K562 (cell line): Measurements from ENCODE around the gene MBP. TPM values are rescaled to one million over a fixed set of nuclear protein-coding genes. Genes with fewer than 3 reads are reported as not detected.

Source experiments
- ATAC-seq: fragments of 200-7000 bp; cut with Tn5 transposase; 3 replicates; pipeline ENCODE4 v1.9.1; 2020; ENCODE audit warnings: moderate library complexity
- BruUV-seq: library from RNA; stranded (reverse); fragments of 400-500 nt; replicated peaks from 2 replicates; lab custom pipeline; 2021; lab: Mats Ljungman, UMichigan
- CTCF ChIA-PET: fragments of 300-600 bp; formaldehyde crosslinking; extraction: SDS; loops from one replicate; lab custom pipeline; 2021; ENCODE audit warnings: low intra/inter-chr PET ratio; lab: Yijun Ruan, JAX
- POLR2A ChIA-PET: fragments of 300-600, 350-650 bp; sonication (Branson Sonifier 250); formaldehyde crosslinking; extraction: SDS; loops from one replicate; lab custom pipeline; 2021; ENCODE audit warnings: antibody characterized with exemption, inconsistent platforms; lab: Yijun Ruan, JAX
- DNase-seq, 4 experiments: peaks; one replicate each; pipeline versions ENCODE4 v3.0.0 to v3.0.0-alpha.2; 2011 to 2018; ENCODE audit warnings: low spot score in 3 of 4, mixed read lengths in 3 of 4; ENCODE audit errors: extremely low read depth in 1 of 4
- FAIRE-seq: peaks from 2 replicates; lab custom pipeline; 2011; peaks lifted over from hg19 to GRCh38; lab: Jason Lieb, UNC
- H2AFZ ChIP-seq: 2 replicates; pipeline ENCODE4 v1.6.0; 2011; ENCODE audit warnings: low read depth, low read length, control low read depth, inconsistent platforms
- H3K27ac ChIP-seq: fragments of 200-600 bp; 3 replicates; pipeline ENCODE4 v1.8.0; 2011; ENCODE audit warnings: low read depth, mild to moderate bottlenecking, control low read depth, inconsistent platforms, low read length, moderate library complexity, mixed read lengths; ENCODE audit errors: extremely low read depth
- H3K27me3 ChIP-seq, 2 experiments: fragments of 300-600 bp in 1 of 2; 2 replicates in 1 of 2; 3 replicates in 1 of 2; pipeline versions ENCODE4 v1.6.0 to v1.8.0; 2011; ENCODE audit warnings: inconsistent platforms in 2 of 2, low read length in 2 of 2, mild to moderate bottlenecking in 1 of 2, mixed read lengths in 1 of 2, moderate library complexity in 1 of 2; ENCODE audit not compliant: control insufficient read depth in 2 of 2, insufficient read depth in 2 of 2
- H3K36me3 ChIP-seq: fragments of 300-600 bp; 3 replicates; pipeline ENCODE4 v1.8.0; 2011; ENCODE audit warnings: mild to moderate bottlenecking, low read length, inconsistent platforms; ENCODE audit not compliant: control insufficient read depth, insufficient read depth
- H3K4me1 ChIP-seq, 2 experiments: fragments of 200-600 bp in 1 of 2; replicated peaks in 1 of 2; 2 replicates in 1 of 2; 3 replicates in 1 of 2; pipeline versions ENCODE4 v1.5.1 to v1.8.0; 2011; ENCODE audit warnings: inconsistent platforms in 2 of 2, low read length in 2 of 2, mild to moderate bottlenecking in 1 of 2, mixed read lengths in 1 of 2, moderate library complexity in 1 of 2; ENCODE audit not compliant: control insufficient read depth in 2 of 2, insufficient read depth in 2 of 2
- H3K4me2 ChIP-seq: 2 replicates; pipeline ENCODE4 v1.6.1; 2011; ENCODE audit warnings: low read length, control low read depth, inconsistent platforms, mixed read lengths; ENCODE audit not compliant: insufficient read depth
- H3K4me3 ChIP-seq: fragments of 200-600 bp; sonication (generic), shearing (Covaris generic); 2 replicates; pipeline ENCODE4 v1.5.1; 2016; ENCODE audit warnings: control low read depth, inconsistent platforms
- H3K79me2 ChIP-seq: fragments of 200-600 bp; 3 replicates; pipeline ENCODE4 v1.8.0; 2011; ENCODE audit warnings: low read length, inconsistent platforms; ENCODE audit not compliant: control insufficient read depth, insufficient read depth
- H3K9ac ChIP-seq, 2 experiments: 2 replicates each; pipeline versions ENCODE4 v1.6.0 to v1.6.1; 2011; ENCODE audit warnings: low read depth in 2 of 2, low read length in 2 of 2, control low read depth in 1 of 2, inconsistent platforms in 1 of 2, mild to moderate bottlenecking in 1 of 2, mixed read lengths in 1 of 2; ENCODE audit not compliant: insufficient read depth in 1 of 2
- H3K9me1 ChIP-seq: one replicate; pipeline ENCODE4 v1.6.0; 2011; ENCODE audit warnings: inconsistent platforms, mild to moderate bottlenecking, low read length, moderate library complexity; ENCODE audit not compliant: control insufficient read depth, insufficient read depth
- H3K9me3 ChIP-seq: replicated peaks from 2 replicates; pipeline ENCODE4 v1.5.1; 2011; ENCODE audit warnings: low read depth, low read length, inconsistent platforms; ENCODE audit not compliant: control insufficient read depth, insufficient read depth
- H4K20me1 ChIP-seq: replicated peaks from 2 replicates; pipeline ENCODE4 v1.6.1; 2011; ENCODE audit warnings: low read length, inconsistent platforms, mixed read lengths; ENCODE audit not compliant: control insufficient read depth, insufficient read depth
- CXXC5 ChIP-seq: fragments of 250-450 bp; sonication (Bioruptor Pico); IDR thresholded peaks from 2 replicates; pipeline ENCODE4 v1.8.0; 2022; ENCODE audit warnings: inconsistent platforms, mild to moderate bottlenecking, moderate library complexity
- HBP1 ChIP-seq: fragments of 450-650 bp; formaldehyde crosslinking; IDR thresholded peaks from 2 replicates; pipeline ENCODE4 v1.4.0; 2022; ENCODE audit warnings: missing genetic modification characterization
- HNRNPK ChIP-seq: fragments of 200-400 bp; formaldehyde crosslinking; IDR thresholded peaks from one replicate; pipeline ENCODE4 v1.6.1; 2018; ENCODE audit warnings: mild to moderate bottlenecking, low read depth, low read length; ENCODE audit not compliant: poor library complexity, severe bottlenecking
- JUN ChIP-seq, 2 experiments: sonication (generic) in 1 of 2; formaldehyde crosslinking in 1 of 2; IDR thresholded peaks; 2 replicates each; pipeline versions ENCODE4 v1.6.1 to v1.8.0; 2012 to 2022; ENCODE audit warnings: borderline replicate concordance in 2 of 2, mild to moderate bottlenecking in 2 of 2, improper control_type of control experiment in 1 of 2, low read depth in 1 of 2, low read length in 1 of 2, missing genetic modification reagents in 1 of 2
- KAT7 ChIP-seq: sonication (generic); formaldehyde crosslinking; IDR thresholded peaks from 2 replicates; pipeline ENCODE4 v1.8.0; 2022; ENCODE audit warnings: missing genetic modification reagents, mild to moderate bottlenecking, borderline replicate concordance
- LARP7 ChIP-seq: fragments of 450-650 bp; IDR thresholded peaks from 2 replicates; pipeline ENCODE4 v1.6.1; 2016
- MTA1 ChIP-seq: fragments of 450-650 bp; IDR thresholded peaks from 2 replicates; pipeline ENCODE4 v1.6.1; 2017; ENCODE audit warnings: borderline replicate concordance
- NFYB ChIP-seq: IDR thresholded peaks from 2 replicates; pipeline ENCODE4 v1.6.1; 2011; ENCODE audit warnings: mild to moderate bottlenecking, moderate library complexity; ENCODE audit not compliant: insufficient read length; ENCODE audit errors: extremely low read depth
- PHF20 ChIP-seq: fragments of 450-650 bp; IDR thresholded peaks from 2 replicates; pipeline ENCODE4 v1.6.1; 2018; ENCODE audit not compliant: partially characterized antibody
- SAFB ChIP-seq: fragments of 200-400 bp; formaldehyde crosslinking; IDR thresholded peaks from 2 replicates; pipeline ENCODE4 v1.6.1; 2017; ENCODE audit warnings: low read depth, low read length, borderline replicate concordance
- SLC30A9 ChIP-seq: fragments of 250-450 bp; sonication (Bioruptor Pico); IDR thresholded peaks from 2 replicates; pipeline ENCODE4 v1.8.0; 2022; ENCODE audit warnings: mild to moderate bottlenecking, moderate library complexity
- TAL1 ChIP-seq: fragments of 450-650 bp; IDR thresholded peaks from 2 replicates; pipeline ENCODE4 v1.6.1; 2016; ENCODE audit warnings: mild to moderate bottlenecking
- TBL1XR1 ChIP-seq, 2 experiments: IDR thresholded peaks; 2 replicates each; pipeline ENCODE4 v1.6.1; 2012; ENCODE audit warnings: improper control_type of control experiment in 2 of 2, low read length in 2 of 2, mild to moderate bottlenecking in 1 of 2
- ZC3H4 ChIP-seq: sonication (generic); formaldehyde crosslinking; IDR thresholded peaks from 2 replicates; pipeline ENCODE4 v1.9.0; 2021; ENCODE audit warnings: missing genetic modification reagents, borderline replicate concordance
- ZC3H8 ChIP-seq: fragments of 450-650 bp; IDR thresholded peaks from 2 replicates; pipeline ENCODE4 v1.6.1; 2017
- ZNF175 ChIP-seq: fragments of 200-800 bp; sonication (Bioruptor generic); IDR thresholded peaks from 2 replicates; pipeline ENCODE4 v1.6.1; 2016; ENCODE audit warnings: low read depth, mild to moderate bottlenecking, missing genetic modification characterization, missing compliant biosample characterization
- ZNF282 ChIP-seq: sonication (generic); formaldehyde crosslinking; IDR thresholded peaks from 2 replicates; pipeline ENCODE4 v1.8.1; 2023; ENCODE audit warnings: missing genetic modification reagents
- ZNF583 ChIP-seq: fragments of 250-450 bp; sonication (Bioruptor Pico); IDR thresholded peaks from 2 replicates; pipeline ENCODE4 v1.4.0; 2020
- WGBS: fragments of 100-300 bp; shearing (Covaris generic); methylation state at CpG from one replicate; pipeline ENCODE4 v1.1.6; 2016; ENCODE audit warnings: low coverage, mixed read lengths; ENCODE audit not compliant: insufficient coverage; ENCODE audit errors: missing lambda C conversion rate; 5-methylcytosine and 5-hydroxymethylcytosine counted together
- in situ Hi-C: fragments of 300-500 bp; cut with MboI; formaldehyde crosslinking; loops from 4 replicates; pipeline ENCODE4 v1.15.0; 2018; ENCODE audit warnings: inconsistent platforms, mixed read lengths
- intact Hi-C: fragments of 100-400 bp; cut with micrococcal nuclease; formaldehyde crosslinking; loops from 2 replicates; pipeline ENCODE4 v1.14.2; 2022
- polyA plus RNA-seq, 8 experiments: library from polyadenylated mRNA; depleted of rRNA in 4 of 8; stranded (reverse) in 5 of 8; unstranded in 3 of 8; fragments of >200 nt; fragmentation: Nextera tagmentation in 2 of 8; fragmentation: Illumina TruSeq in 1 of 8; extraction: Ambion mirVana in 2 of 8; extraction: Trizol in 1 of 8; gene quantifications; 2 replicates each; pipeline versions ENCODE4 v1.2.1 to v1.2.3, GENCODE V29; 2011 to 2014; ENCODE audit warnings: inconsistent platforms in 1 of 8, missing spikeins in 1 of 8
- total RNA-seq, 7 experiments: library from RNA; depleted of rRNA in 6 of 7; stranded (reverse); fragments of >200 nt in 6 of 7; fragmentation: Illumina TruSeq in 2 of 7; extraction: Trizol in 2 of 7; gene quantifications; 2 replicates each; pipeline versions ENCODE4 v1.2.1 to v1.2.3, GENCODE V29; 2011 to 2021; ENCODE audit warnings: low replicate concordance in 1 of 7
- TF ChIP-seq, protein P1 (sequence below): fragments of 450-650 bp; formaldehyde crosslinking; IDR thresholded peaks from 2 replicates; pipeline ENCODE4 v1.4.0; 2020; ENCODE audit warnings: mild to moderate bottlenecking, mixed read lengths

MBP gene
- total and polyA plus RNA-seq, 9 of the 15 experiments (the other 6 are each of a cell fraction or from before 2014, with no cell fraction given): 0.09 TPM; not detected in 8

GRCh38 chr18:76997951-76998808, 134.4 kb downstream of the MBP start (continued):
- TF ChIP-seq, protein P1, sequence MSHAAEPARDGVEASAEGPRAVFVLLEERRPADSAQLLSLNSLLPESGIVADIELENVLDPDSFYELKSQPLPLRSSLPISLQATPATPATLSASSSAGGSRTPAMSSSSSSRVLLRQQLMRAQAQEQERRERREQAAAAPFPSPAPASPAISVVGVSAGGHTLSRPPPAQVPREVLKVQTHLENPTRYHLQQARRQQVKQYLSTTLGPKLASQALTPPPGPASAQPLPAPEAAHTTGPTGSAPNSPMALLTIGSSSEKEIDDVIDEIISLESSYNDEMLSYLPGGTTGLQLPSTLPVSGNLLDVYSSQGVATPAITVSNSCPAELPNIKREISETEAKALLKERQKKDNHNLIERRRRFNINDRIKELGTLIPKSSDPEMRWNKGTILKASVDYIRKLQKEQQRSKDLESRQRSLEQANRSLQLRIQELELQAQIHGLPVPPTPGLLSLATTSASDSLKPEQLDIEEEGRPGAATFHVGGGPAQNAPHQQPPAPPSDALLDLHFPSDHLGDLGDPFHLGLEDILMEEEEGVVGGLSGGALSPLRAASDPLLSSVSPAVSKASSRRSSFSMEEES (CRISPR knock-in tag): no peak
- TF ChIP-seq, all 486 proteins: peak for 0

DNA sequence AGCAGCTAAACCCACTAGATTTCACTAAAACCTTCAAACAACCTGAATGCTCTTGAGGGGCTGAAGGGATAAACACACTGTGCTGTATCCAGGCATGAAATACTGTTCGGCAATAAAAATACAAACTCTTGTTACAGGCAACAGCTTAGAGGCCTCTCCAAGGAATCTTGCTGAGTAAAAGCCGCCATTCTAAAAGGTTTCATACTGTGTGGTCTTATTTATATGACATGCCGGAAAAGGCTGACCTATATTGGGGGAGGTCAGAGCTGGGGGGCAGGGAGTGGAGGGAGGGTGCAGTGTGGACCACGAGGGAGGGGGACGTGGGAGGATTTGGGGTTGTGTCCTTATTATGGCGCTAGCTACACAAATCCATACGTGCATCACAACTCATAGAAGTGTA, 136.2 kb downstream of the MBP start:
- in situ Hi-C loops: no loop called here
- FAIRE-seq: no peak
- H3K9me1 ChIP-seq: no peaks in the 10 kb centered on the region
- no peaks in the 10 kb centered on the region for H3K79me2 ChIP-seq
- no peak for DNase-seq
- no peaks in the 10 kb centered on the region for H3K9me3 ChIP-seq
- no peaks in the 10 kb centered on the region for H4K20me1 ChIP-seq
- no peak overlapping the region for H3K4me2 ChIP-seq
- H3K9ac ChIP-seq: no peak overlapping the region
- H3K36me3 ChIP-seq: no peaks in the 10 kb centered on the region
- intact Hi-C loops: no loop called here
- no peaks in the 10 kb centered on the region; a peak in 1 of 5 replicates for H3K4me1 ChIP-seq
- peaks cover 12 to 49% of the 10 kb centered on the region in 2 experiments; a peak in 3 of 5 replicates for H3K27me3 ChIP-seq
- no peak overlapping the region for H3K4me3 ChIP-seq
- no peak overlapping the region for H2AFZ ChIP-seq
- no peak overlapping the region for H3K27ac ChIP-seq
- POLR2A ChIA-PET: no interaction called here
- no peak for ATAC-seq
- CTCF ChIA-PET: no interaction called here
- BruUV-seq: no TSS peak
- WGBS: 0% methylated on average over 1 of the region's 7 CpGs
- TF ChIP-seq NFYB (no peak), HNRNPK (no peak), CXXC5 (CRISPR knock-in tag) (no peak), LARP7 (no peak), TAL1 (no peak), PHF20 (no peak), MTA1 (no peak), ZC3H4 (CRISPR knock-in tag) (no peak), KAT7 (CRISPR knock-in tag) (no peak), ZC3H8 (no peak), ZNF282 (CRISPR knock-in tag) (no peak), SAFB (no peak), SLC30A9 (no peak), ZNF583 (CRISPR knock-in tag) (no peak), HBP1 (CRISPR knock-in tag) (no peak), ZNF175 (no peak), TBL1XR1 (IDR thresholded peaks at IDR 0.05; ENCODE audit: low read length in 2 of 2) (no peak), JUN (IDR thresholded peaks at IDR 0.05; ENCODE audit: borderline replicate concordance, low read depth, low read length) (no peak), JUN (CRISPR knock-in tag; IDR thresholded peaks at IDR 0.05; ENCODE audit: borderline replicate concordance) (no peak)
